PC-9 (cell line): ENCODE measurements around the gene MRPL28. TPM values are rescaled to one million over a fixed set of nuclear protein-coding genes. Genes with fewer than 3 reads are reported as not detected.

Experiments used
- BruUV-seq: library from RNA; stranded (reverse); fragments of 400-500 nt; replicated peaks from 2 replicates; lab custom pipeline; 2021; lab: Mats Ljungman, UMichigan
- CTCF ChIA-PET: fragments of 300-600 bp; sonication (Branson Sonifier 250); formaldehyde crosslinking; loops from one replicate; lab custom pipeline; 2022; ENCODE audit warnings: antibody characterized with exemption; lab: Charles Lee
- POLR2A ChIA-PET: fragments of 300-600 bp; sonication (Branson Sonifier 250); formaldehyde crosslinking; loops from one replicate; lab custom pipeline; 2022; ENCODE audit warnings: antibody characterized with exemption; ENCODE audit not compliant: unreplicated experiment; lab: Charles Lee
- DNase-seq, 2 experiments: peaks; one replicate each; pipeline versions ENCODE4 v3.0.0 to v3.0.0-alpha.2; 2015 to 2022; ENCODE audit warnings: mixed read lengths in 1 of 2
- H2AFZ ChIP-seq: fragments of 200-600 bp; sonication (generic); 2 replicates; pipeline ENCODE4 v1.8.1; 2017; ENCODE audit warnings: antibody characterized with exemption
- H3F3A ChIP-seq: fragments of 200-600 bp; sonication (generic); 2 replicates; pipeline ENCODE4 v1.8.1; 2017; ENCODE audit warnings: antibody characterized with exemption, mild to moderate bottlenecking, low read depth; ENCODE audit not compliant: insufficient read depth
- H3K27ac ChIP-seq: fragments of 200-600 bp; sonication (generic); 2 replicates; pipeline ENCODE4 v1.6.1; 2016; ENCODE audit warnings: mixed run types
- H3K27me3 ChIP-seq: fragments of 200-600 bp; sonication (generic); 2 replicates; pipeline ENCODE4 v1.6.1; 2016; ENCODE audit warnings: low read depth, mixed run types; ENCODE audit not compliant: insufficient read depth
- H3K36me3 ChIP-seq: fragments of 200-600 bp; sonication (generic); 2 replicates; pipeline ENCODE4 v1.6.1; 2016; ENCODE audit warnings: low read depth, mixed run types
- H3K4me1 ChIP-seq: fragments of 200-600 bp; sonication (generic); replicated peaks from 2 replicates; pipeline ENCODE4 v1.6.1; 2016; ENCODE audit warnings: mixed run types; ENCODE audit not compliant: insufficient read depth
- H3K4me2 ChIP-seq: fragments of 200-600 bp; sonication (generic); 2 replicates; pipeline ENCODE4 v1.6.1; 2017; ENCODE audit warnings: mixed run types
- H3K4me3 ChIP-seq: fragments of 200-600 bp; sonication (generic); 2 replicates; pipeline ENCODE4 v1.6.1; 2016; ENCODE audit warnings: mixed run types
- H3K79me2 ChIP-seq: fragments of 200-600 bp; sonication (generic); 2 replicates; pipeline ENCODE4 v1.6.1; 2017; ENCODE audit warnings: low read depth, mixed run types
- H3K9me2 ChIP-seq: fragments of 200-600 bp; sonication (generic); 2 replicates; pipeline ENCODE4 v1.8.1; 2017; ENCODE audit warnings: mild to moderate bottlenecking; ENCODE audit not compliant: insufficient read depth
- H3K9me3 ChIP-seq: fragments of 200-600 bp; sonication (generic); 2 replicates; pipeline ENCODE4 v1.8.1; 2016; ENCODE audit warnings: low read depth; ENCODE audit not compliant: insufficient read depth
- H4K20me1 ChIP-seq: fragments of 200-600 bp; sonication (generic); 2 replicates; pipeline ENCODE4 v1.8.1; 2017; ENCODE audit not compliant: insufficient read depth
- CTCF ChIP-seq: fragments of 200-600 bp; sonication (generic); conservative IDR thresholded peaks from 2 replicates; pipeline ENCODE4 v1.6.1; 2017; ENCODE audit warnings: mixed run types, antibody characterized with exemption, mild to moderate bottlenecking, moderate library complexity
- EZH2 ChIP-seq: fragments of 200-600 bp; sonication (generic); IDR thresholded peaks from 2 replicates; pipeline ENCODE4 v1.8.0; 2017; ENCODE audit warnings: antibody characterized with exemption, low read depth
- intact Hi-C: fragments of 100-400 bp; cut with micrococcal nuclease; formaldehyde crosslinking; loops from one replicate; pipeline ENCODE4 v1.10.0; 2022; ENCODE audit not compliant: unreplicated experiment
- total RNA-seq: library from RNA; stranded (reverse); gene quantifications from 2 replicates; pipeline ENCODE4 v1.2.3, GENCODE V29; 2021

The MRPL28 gene
- total RNA-seq, 1 experiment from 2014 or later: 150 TPM

- H3K27ac ChIP-seq: no peak overlapping the region
- no TSS peak for BruUV-seq
- H3K27me3 ChIP-seq: no peaks in the 10 kb centered on the region
- no peaks in the 10 kb centered on the region for H3K9me2 ChIP-seq
- DNase-seq: no peak
- no peak overlapping the region for H3K4me3 ChIP-seq
- 0 out of 2 replicates have a peak, but pooled peaks cover 3% of the 10 kb centered on the region for H3F3A ChIP-seq
- H2AFZ ChIP-seq: no peak overlapping the region
- TF ChIP-seq EZH2 (no peak), CTCF (no peak)
- no peaks in the 10 kb centered on the region for H3K9me3 ChIP-seq
- ChIA-PET POLR2A (no interaction called here), CTCF (no interaction called here)
- H3K79me2 ChIP-seq: no peaks in the 10 kb centered on the region
- H4K20me1 ChIP-seq: no peaks in the 10 kb centered on the region
- peaks cover 5% of the 10 kb centered on the region; the same call in 1 of the 2 replicates for H3K4me1 ChIP-seq
- intact Hi-C loops: no loop called here
- no peak overlapping the region for H3K4me2 ChIP-seq
- no peaks in the 10 kb centered on the region for H3K36me3 ChIP-seq
Measured at GRCh38 chr16:375212-375611, 4.9 kb upstream of the MRPL28 start.

GRCh38 chr16:374616-374926 is 4.2 kb upstream of the MRPL28 start:
- peaks cover 5% of the 10 kb centered on the region; the same call in 1 of the 2 replicates for H3K4me1 ChIP-seq
- no peaks in the 10 kb centered on the region for H3K9me2 ChIP-seq
- ChIA-PET CTCF (no interaction called here), POLR2A (no interaction called here)
- no peak for TF ChIP-seq CTCF
- TF ChIP-seq EZH2: no peak
- no peak overlapping the region for H2AFZ ChIP-seq
- no peak overlapping the region for H3K4me3 ChIP-seq
- DNase-seq: no peak
- H3K27ac ChIP-seq: no peak overlapping the region
- H3F3A ChIP-seq: no peaks in the 10 kb centered on the region; the same call in 1 of the 2 replicates
- intact Hi-C loops: no loop called here
- H3K36me3 ChIP-seq: no peaks in the 10 kb centered on the region
- H3K79me2 ChIP-seq: no peaks in the 10 kb centered on the region
- H3K4me2 ChIP-seq: no peak overlapping the region
- BruUV-seq: no TSS peak
- no peaks in the 10 kb centered on the region for H3K27me3 ChIP-seq
- H3K9me3 ChIP-seq: no peaks in the 10 kb centered on the region
- H4K20me1 ChIP-seq: no peaks in the 10 kb centered on the region

GRCh38 chr16:373848-374615 is 3.7 kb upstream of the MRPL28 start:
- ChIA-PET CTCF (no interaction called here), POLR2A (no interaction called here)
- no peaks in the 10 kb centered on the region for H3K9me2 ChIP-seq
- H3K27ac ChIP-seq: no peak overlapping the region
- intact Hi-C loops: no loop called here
- peaks cover 5% of the 10 kb centered on the region; the same call in 1 of the 2 replicates for H3K4me1 ChIP-seq
- H2AFZ ChIP-seq: no peak overlapping the region
- TF ChIP-seq CTCF: no peak
- no peak for TF ChIP-seq EZH2
- H3K9me3 ChIP-seq: no peaks in the 10 kb centered on the region
- H3K4me2 ChIP-seq: no peak overlapping the region
- H3K36me3 ChIP-seq: no peaks in the 10 kb centered on the region
- H3F3A ChIP-seq: peaks cover 4% of the 10 kb centered on the region; the same call in 1 of the 2 replicates
- no peaks in the 10 kb centered on the region for H3K79me2 ChIP-seq
- no peaks in the 10 kb centered on the region for H3K27me3 ChIP-seq
- no peaks in the 10 kb centered on the region for H4K20me1 ChIP-seq
- BruUV-seq: no TSS peak
- no peak for DNase-seq
- no peak overlapping the region for H3K4me3 ChIP-seq
